BLaER1 treated with 17β-estradiol and CSF1 and Interleukin-3, amounts not matched to agents 10 nM and 100 nM (cell line): Measurements from ENCODE around the gene HSPA4L.

Source experiments
- H3K27ac ChIP-seq, 11 experiments: shearing (Covaris generic); formaldehyde crosslinking; 2 replicates each; pipeline ENCODE4 v1.8.1; 2022
- H3K27me3 ChIP-seq, 11 experiments: shearing (Covaris generic); formaldehyde crosslinking; 2 replicates each; pipeline ENCODE4 v1.8.1; 2022
- H3K36me3 ChIP-seq, 11 experiments: shearing (Covaris generic); formaldehyde crosslinking; 2 replicates each; pipeline ENCODE4 v1.8.1; 2022
- H3K4me1 ChIP-seq, 10 experiments: shearing (Covaris generic); formaldehyde crosslinking; 2 replicates each; pipeline ENCODE4 v1.8.1; 2022
- H3K4me2 ChIP-seq, 11 experiments: shearing (Covaris generic); formaldehyde crosslinking; 2 replicates each; pipeline ENCODE4 v1.8.1; 2022
- H3K4me3 ChIP-seq, 10 experiments: shearing (Covaris generic); formaldehyde crosslinking; 2 replicates each; pipeline ENCODE4 v1.8.1; 2022
- H3K9ac ChIP-seq, 11 experiments: shearing (Covaris generic); formaldehyde crosslinking; 2 replicates each; pipeline ENCODE4 v1.8.1; 2022
- H3K9me3 ChIP-seq, 11 experiments: shearing (Covaris generic); formaldehyde crosslinking; replicated peaks in 1 of 11; 2 replicates each; pipeline ENCODE4 v1.8.1; 2022
- H4K20me1 ChIP-seq, 11 experiments: shearing (Covaris generic); formaldehyde crosslinking; 2 replicates each; pipeline ENCODE4 v1.8.1; 2022
- Cebpa-rat ChIP-seq, 11 experiments: shearing (Covaris generic); IDR thresholded peaks; 2 replicates each; pipeline ENCODE4 v1.8.1; 2022

HSPA4L gene

DNA sequence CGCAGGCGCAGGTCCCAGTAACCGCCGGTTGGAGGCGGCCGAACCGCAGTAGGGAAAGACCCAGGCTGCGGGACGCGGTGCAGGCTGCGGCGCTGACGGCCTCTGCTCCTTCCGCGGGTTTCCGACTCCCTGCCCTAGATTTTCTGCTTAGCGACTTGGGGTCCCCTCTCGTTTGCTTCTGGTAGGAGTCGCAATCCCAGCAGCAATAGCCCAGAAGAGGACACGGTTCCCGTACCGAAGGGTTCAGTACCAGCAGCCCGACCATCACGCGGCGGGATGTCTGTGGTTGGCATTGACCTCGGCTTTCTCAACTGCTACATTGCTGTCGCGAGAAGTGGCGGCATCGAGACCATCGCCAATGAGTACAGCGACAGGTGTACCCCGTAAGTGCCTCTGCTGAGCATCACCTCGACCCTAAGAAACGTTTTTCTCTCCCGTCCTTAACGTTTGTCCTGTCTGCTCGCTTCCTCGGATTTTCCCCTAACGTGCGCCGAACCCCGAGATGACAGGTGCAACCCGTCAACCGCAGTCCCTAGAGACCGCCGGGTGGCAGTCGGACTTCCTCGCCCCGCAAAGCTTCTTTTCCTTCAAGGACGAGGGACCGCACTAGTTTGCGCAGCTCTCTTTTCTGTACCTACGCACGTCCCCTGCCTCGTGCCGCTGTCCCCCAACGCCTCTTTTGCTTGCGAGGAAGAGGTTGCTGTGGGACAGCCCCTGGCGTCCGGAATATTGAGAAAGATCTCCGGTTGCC lies at the start of gene HSPA4L:
Gene HSPA4L (plus strand): TSS at position 48 of the 751 bp plus-strand sequence. CDS start 229 bp downstream, at position 277.
- Histone ChIP-seq H3K27ac (peak within 1 kb of the TSS in 8 of 11 experiments; percentile 42 to 62 (median 46); a peak in 13 of 22 replicates), H3K4me1 (peaks cover 0 to 12% (median 6%) of the 10 kb centered on the region in 10 experiments; a peak in 10 of 20 replicates)

DNA sequence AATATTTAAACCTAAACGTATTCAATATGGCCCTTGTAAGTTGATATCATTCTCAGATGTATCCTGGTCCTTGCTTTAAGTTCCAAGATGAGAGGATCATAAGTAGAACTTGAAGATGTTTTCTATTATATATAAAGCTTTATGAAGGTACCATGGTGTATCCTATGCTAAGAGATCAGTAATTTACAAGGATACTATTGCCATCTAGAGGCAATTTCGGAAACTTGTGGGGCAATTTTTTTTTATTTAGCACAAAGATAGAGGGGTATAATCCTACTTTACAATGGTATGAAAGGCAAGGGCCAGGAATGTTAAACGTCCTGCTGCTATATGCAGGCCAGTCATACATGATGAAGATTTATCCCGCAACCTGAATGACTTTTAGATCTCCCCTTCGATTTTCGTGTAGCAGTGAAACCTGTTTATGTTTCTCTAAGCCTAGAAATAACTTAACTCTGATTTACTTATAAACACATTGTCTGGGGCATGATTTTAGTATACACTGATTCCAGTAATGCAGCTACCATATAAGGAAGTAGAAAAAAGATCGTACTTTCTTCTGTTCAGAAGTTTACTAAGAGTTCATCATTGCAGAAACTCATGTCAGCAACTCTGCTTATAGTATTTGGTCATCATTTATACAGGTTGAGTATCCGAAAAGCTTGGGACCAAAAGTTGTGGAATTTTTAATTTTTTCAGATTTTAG lies 49.3 kb upstream of the HSPA4L start:
- Histone ChIP-seq H3K4me1 (no peaks in the 10 kb centered on the region), H3K27ac (no peak overlapping the region), H3K4me3 (no peak overlapping the region), H3K36me3 (no peaks in the 10 kb centered on the region), H4K20me1 (no peaks in the 10 kb centered on the region), H3K9me3 (peaks cover 0 to 10% (median 5%) of the 10 kb centered on the region in 11 experiments; a peak in 8 of 22 replicates), H3K9ac (no peak overlapping the region), H3K27me3 (no peaks in the 10 kb centered on the region), H3K4me2 (no peak overlapping the region)
- no peak for TF ChIP-seq Cebpa-rat (IDR thresholded peaks at IDR 0.05)

More for the DNA sequence above, at the start of gene HSPA4L:
- TF ChIP-seq Cebpa-rat (IDR thresholded peaks at IDR 0.05), result no peak
- Histone ChIP-seq H3K27me3 (peaks cover 24 to 53% (median 39%) of the 10 kb centered on the region in 11 experiments), H4K20me1 (no peaks in the 10 kb centered on the region), H3K9me3 (peaks cover 6 to 22% (median 19%) of the 10 kb centered on the region in 11 experiments; a peak in 17 of 22 replicates), H3K4me3 (peak within 1 kb of the TSS; percentile 55 to 73 (median 63)), H3K36me3 (no peaks in the 10 kb centered on the region), H3K9ac (peak within 1 kb of the TSS; percentile 46 to 74 (median 65); a peak in 21 of 22 replicates), H3K4me2 (peak within 1 kb of the TSS; percentile 74 to 94 (median 85))

DNA sequence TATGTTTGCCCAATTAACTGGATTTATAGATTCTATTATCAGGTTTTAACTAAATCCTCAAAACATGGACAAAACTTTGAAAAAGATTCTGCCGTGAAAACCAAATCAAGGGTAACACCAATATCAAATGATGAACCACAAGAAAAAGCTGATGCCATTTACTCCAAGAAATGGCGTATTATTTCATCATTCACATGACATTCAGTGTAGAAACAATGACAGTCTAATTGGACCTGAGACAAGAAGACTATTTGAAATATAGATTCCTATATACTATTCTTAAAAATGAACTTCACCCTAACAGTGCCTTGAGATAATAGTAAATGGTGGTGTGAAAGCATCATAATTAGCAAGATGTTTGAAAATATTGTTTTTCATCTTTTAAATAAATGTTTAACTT lies 47.1 kb upstream of the HSPA4L start:
- no peaks in the 10 kb centered on the region for H3K27me3 ChIP-seq
- no peak for TF ChIP-seq Cebpa-rat (IDR thresholded peaks at IDR 0.05)

DNA sequence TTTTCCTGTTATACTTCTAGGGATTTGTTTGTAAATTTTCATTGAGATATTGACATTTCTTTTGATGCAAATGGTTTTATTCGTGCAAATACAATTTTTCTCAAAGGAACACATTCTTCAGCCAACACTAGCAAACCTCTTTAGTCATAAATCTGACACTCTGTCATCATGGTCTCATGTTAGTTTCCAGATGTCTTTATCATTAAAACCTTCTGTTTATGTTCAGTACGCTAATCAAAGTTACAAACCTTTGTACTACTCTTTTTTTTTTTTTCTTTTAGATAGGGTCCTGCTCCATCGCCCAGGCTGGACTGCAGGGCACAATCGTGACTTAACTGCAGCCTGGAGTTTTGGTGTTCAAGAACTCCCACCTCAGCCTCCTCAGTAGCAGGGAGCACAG lies 44.8 kb upstream of the HSPA4L start:
- no peak overlapping the region for H3K9ac ChIP-seq
- H3K4me1 ChIP-seq, result no peaks in the 10 kb centered on the region
- no peak overlapping the region for H3K4me2 ChIP-seq
- H3K27ac ChIP-seq, result no peak overlapping the region
- TF ChIP-seq Cebpa-rat (IDR thresholded peaks at IDR 0.05), result no peak
- H3K27me3 ChIP-seq, result no peaks in the 10 kb centered on the region
- peaks cover 0 to 20% (median 8%) of the 10 kb centered on the region in 11 experiments; a peak in 15 of 22 replicates for H3K9me3 ChIP-seq
- H3K36me3 ChIP-seq, result no peaks in the 10 kb centered on the region
- H4K20me1 ChIP-seq, result no peaks in the 10 kb centered on the region
- no peak overlapping the region for H3K4me3 ChIP-seq

More for the DNA sequence above, 47.1 kb upstream of the HSPA4L start:
- Histone ChIP-seq H3K27ac (no peak overlapping the region), H3K9me3 (peaks cover 0 to 8% (median 5%) of the 10 kb centered on the region in 11 experiments; a peak in 8 of 22 replicates), H3K4me3 (no peak overlapping the region), H3K9ac (no peak overlapping the region), H4K20me1 (no peaks in the 10 kb centered on the region), H3K4me1 (no peaks in the 10 kb centered on the region), H3K4me2 (no peak overlapping the region), H3K36me3 (no peaks in the 10 kb centered on the region)

DNA sequence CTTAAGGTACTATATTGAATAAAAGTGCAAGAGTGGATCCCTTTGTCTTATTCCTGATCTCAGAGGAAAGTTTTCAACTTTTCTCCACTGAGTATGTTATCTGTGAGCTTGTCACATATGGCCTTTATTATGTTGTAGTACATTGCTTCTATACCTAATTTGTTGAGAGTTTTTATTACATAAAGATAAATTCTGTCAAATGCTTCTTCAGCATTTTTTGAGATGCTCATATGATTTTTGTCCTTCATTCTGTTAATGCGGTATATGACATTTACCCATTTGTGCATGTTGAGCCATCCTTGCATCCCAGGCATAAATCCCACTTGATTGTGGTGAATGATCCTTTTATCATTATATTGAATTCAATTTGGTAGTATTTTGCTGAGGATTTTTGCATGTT lies 40.9 kb upstream of the HSPA4L start:
- Histone ChIP-seq H3K36me3 (no peaks in the 10 kb centered on the region), H3K27ac (no peak overlapping the region), H3K9ac (no peak overlapping the region), H3K4me2 (no peak overlapping the region), H4K20me1 (no peaks in the 10 kb centered on the region), H3K27me3 (no peaks in the 10 kb centered on the region), H3K9me3 (peaks cover 0 to 29% (median 10%) of the 10 kb centered on the region in 11 experiments; a peak in 15 of 22 replicates), H3K4me1 (no peaks in the 10 kb centered on the region), H3K4me3 (no peak overlapping the region)
- TF ChIP-seq Cebpa-rat (IDR thresholded peaks at IDR 0.05), result no peak

DNA sequence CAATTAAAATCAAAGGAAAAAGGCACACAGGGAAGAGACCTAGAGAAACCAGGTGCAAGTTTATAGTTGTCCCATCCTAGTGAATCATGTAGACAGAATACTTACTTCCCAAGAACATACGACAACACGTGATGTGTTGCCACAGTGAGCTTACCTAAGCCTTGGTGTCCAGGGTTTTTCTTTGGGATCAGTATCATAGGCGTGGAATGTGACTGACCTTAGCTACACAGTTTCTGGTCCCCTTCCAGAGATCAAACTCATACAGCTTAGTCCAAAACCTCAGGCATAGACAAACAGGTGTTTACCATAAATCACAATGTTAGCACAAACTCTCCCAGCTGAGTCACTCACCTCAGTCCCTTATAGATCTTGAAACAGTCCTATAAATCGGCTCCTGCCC lies 34.2 kb upstream of the HSPA4L start:
- no peaks in the 10 kb centered on the region for H3K4me1 ChIP-seq
- no peak overlapping the region for H3K9ac ChIP-seq
- H3K27ac ChIP-seq, result no peak overlapping the region
- peaks cover 25 to 38% (median 31%) of the 10 kb centered on the region in 11 experiments for H3K9me3 ChIP-seq
- no peaks in the 10 kb centered on the region for H3K36me3 ChIP-seq
- H3K4me3 ChIP-seq, result no peak overlapping the region
- H3K27me3 ChIP-seq, result no peaks in the 10 kb centered on the region
- TF ChIP-seq Cebpa-rat (IDR thresholded peaks at IDR 0.05), result no peak
- H4K20me1 ChIP-seq, result no peaks in the 10 kb centered on the region
- no peak overlapping the region for H3K4me2 ChIP-seq

GRCh38 chr4:127748957-127749356 lies 33.2 kb upstream of the HSPA4L start:
- H3K4me2 ChIP-seq, result no peak overlapping the region
- H3K4me1 ChIP-seq, result no peaks in the 10 kb centered on the region
- H4K20me1 ChIP-seq, result no peaks in the 10 kb centered on the region
- no peak for TF ChIP-seq Cebpa-rat (IDR thresholded peaks at IDR 0.05)
- H3K9me3 ChIP-seq, result peaks cover 25 to 34% (median 31%) of the 10 kb centered on the region in 11 experiments
- H3K27me3 ChIP-seq, result no peaks in the 10 kb centered on the region
- H3K4me3 ChIP-seq, result no peak overlapping the region
- H3K9ac ChIP-seq, result no peak overlapping the region
- H3K36me3 ChIP-seq, result no peaks in the 10 kb centered on the region
- no peak overlapping the region for H3K27ac ChIP-seq

DNA sequence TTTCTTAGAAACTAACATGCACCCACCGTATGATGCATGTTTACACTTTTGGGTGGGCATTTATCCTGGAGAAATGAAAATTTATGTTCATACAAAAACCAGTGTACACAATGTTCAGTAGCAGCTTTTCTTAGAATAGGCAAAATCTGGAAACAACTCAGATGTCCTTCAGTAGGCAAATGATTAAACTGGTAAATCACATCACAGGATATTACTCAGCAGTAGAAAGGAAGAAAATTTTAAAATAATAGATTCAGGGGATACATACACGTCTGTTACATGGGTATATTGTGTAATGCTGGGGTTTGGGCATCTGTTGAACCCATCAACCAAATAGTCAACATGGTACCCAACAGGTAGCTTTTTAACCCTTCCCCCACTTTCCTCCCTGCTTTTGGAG lies 25.2 kb upstream of the HSPA4L start:
- TF ChIP-seq Cebpa-rat (IDR thresholded peaks at IDR 0.05), result no peak
- Histone ChIP-seq H3K9me3 (peaks cover 0 to 11% (median 7%) of the 10 kb centered on the region in 11 experiments; a peak in 12 of 22 replicates), H3K4me3 (no peak overlapping the region), H3K9ac (no peak overlapping the region), H3K4me2 (no peak overlapping the region), H3K27ac (no peak overlapping the region), H4K20me1 (no peaks in the 10 kb centered on the region; a peak in 1 of 22 replicates), H3K36me3 (no peaks in the 10 kb centered on the region), H3K4me1 (no peaks in the 10 kb centered on the region), H3K27me3 (no peaks in the 10 kb centered on the region)

DNA sequence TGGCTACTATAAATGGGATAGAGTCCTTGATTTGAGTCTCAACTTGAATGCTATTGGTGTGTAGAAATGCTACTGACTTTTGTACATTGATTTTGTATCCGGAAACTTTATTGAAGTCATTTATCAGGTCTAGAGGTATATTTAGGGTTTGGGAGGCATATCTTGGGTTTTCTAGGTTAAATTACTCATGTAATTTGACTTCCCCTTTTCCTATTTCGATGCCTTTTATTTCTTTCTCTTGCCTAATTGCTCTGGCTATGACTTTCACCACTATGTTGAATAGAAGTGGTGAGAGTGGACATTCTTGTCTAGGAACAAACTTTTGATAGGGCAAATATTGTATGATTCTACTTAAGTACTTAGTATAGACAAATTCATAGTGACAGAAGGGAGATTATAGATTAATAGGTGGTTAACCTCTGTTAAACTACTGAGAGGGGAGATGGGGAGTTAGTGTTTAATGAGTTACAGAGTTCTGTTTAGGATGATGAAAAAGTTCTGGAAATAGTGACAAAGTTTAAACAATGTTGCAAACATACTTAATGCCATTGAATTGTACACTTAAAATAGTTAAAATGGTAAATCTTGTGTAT lies 22.8 kb upstream of the HSPA4L start:
- TF ChIP-seq Cebpa-rat (IDR thresholded peaks at IDR 0.05), result no peak
- no peaks in the 10 kb centered on the region; a peak in 1 of 22 replicates for H4K20me1 ChIP-seq
- no peak overlapping the region for H3K4me2 ChIP-seq
- no peak overlapping the region for H3K9ac ChIP-seq
- H3K27ac ChIP-seq, result no peak overlapping the region
- H3K4me1 ChIP-seq, result no peaks in the 10 kb centered on the region
- no peaks in the 10 kb centered on the region for H3K27me3 ChIP-seq
- peaks cover 0 to 11% (median 7%) of the 10 kb centered on the region in 11 experiments; a peak in 12 of 22 replicates for H3K9me3 ChIP-seq
- H3K36me3 ChIP-seq, result no peaks in the 10 kb centered on the region
- no peak overlapping the region for H3K4me3 ChIP-seq
